Sciatic nerve (tissue), 2 donors: ENCODE measurements around the gene RGN. TPM values are rescaled to one million over a fixed set of nuclear protein-coding genes. Genes with fewer than 3 reads are reported as not detected.
A peak's percentile ranks its signal among the peaks of the same experiment; 100 is the strongest.
"Not testable (repeated sequence)": the region's sequence is repeated elsewhere in the genome, so short reads cannot be mapped to it uniquely, and the experiment has no call there.

Experiments
- ATAC-seq: fragments of 200-7000 bp; cut with Tn5 transposase; one replicate; pipeline ENCODE4 v1.9.1; 2020; ENCODE audit warnings: mild to moderate bottlenecking, moderate library complexity
- DNase-seq: peaks from one replicate; pipeline ENCODE4 v3.0.0-alpha.2; 2020; ENCODE audit warnings: low spot score
- intact Hi-C: fragments of 100-400 bp; cut with DNase I; formaldehyde crosslinking; loops from one replicate; pipeline ENCODE4 v1.14.2; 2022
- total RNA-seq: library from RNA; stranded (reverse); fragmentation: NEBNext Ultra II Directional; extraction: Animal tissue kit (Norgen Biotek cat#: 25700); gene quantifications from one replicate; pipeline ENCODE4 v1.2.1, GENCODE V29; 2021
- donor health status: DM: no; HTN: no; CAD: no.
- donor health status: DM: no; HTN: no; CAD: no.

RGN gene
- 6.0 TPM for total RNA-seq

GRCh38 chrX:47078129-47079043 lies at the start of gene RGN:
Gene RGN (plus strand): TSS chrX:47078443. CDS start chrX:47081145, 2,702 bp downstream.
- ATAC-seq (peak; percentile 39), DNase-seq (no peak)
- intact Hi-C loops, result no loop called here

DNA sequence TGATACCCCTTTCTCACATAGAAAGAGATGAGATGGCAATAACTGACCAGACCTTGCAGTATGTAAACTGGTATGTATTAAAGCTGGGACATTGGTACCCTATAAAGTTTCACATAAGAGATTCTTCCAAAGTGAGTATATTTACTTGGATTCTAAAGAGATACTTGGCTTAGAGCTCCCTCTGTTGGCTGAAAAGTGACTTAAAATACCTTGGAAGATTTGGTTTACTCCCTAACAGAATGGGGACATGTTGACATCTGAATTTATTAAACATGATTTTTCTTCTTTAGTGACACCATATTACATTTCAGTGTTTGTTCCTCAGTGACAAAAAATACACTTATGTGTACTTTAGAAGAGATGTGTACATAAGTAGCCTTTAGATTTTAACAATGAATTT lies 47.9 kb upstream of the RGN start:
- intact Hi-C loops, result loop anchor here (10.0 kb wide), 1 partner anchor 276 kb away; the partner anchor contains the start of gene SLC9A7
- no peak for DNase-seq
- ATAC-seq, result no peak

- intact Hi-C loops, result no loop called here
- ATAC-seq (no peak), DNase-seq (no peak)
Measured at GRCh38 chrX:47047989-47048388, 30.3 kb upstream of the RGN start.

DNA sequence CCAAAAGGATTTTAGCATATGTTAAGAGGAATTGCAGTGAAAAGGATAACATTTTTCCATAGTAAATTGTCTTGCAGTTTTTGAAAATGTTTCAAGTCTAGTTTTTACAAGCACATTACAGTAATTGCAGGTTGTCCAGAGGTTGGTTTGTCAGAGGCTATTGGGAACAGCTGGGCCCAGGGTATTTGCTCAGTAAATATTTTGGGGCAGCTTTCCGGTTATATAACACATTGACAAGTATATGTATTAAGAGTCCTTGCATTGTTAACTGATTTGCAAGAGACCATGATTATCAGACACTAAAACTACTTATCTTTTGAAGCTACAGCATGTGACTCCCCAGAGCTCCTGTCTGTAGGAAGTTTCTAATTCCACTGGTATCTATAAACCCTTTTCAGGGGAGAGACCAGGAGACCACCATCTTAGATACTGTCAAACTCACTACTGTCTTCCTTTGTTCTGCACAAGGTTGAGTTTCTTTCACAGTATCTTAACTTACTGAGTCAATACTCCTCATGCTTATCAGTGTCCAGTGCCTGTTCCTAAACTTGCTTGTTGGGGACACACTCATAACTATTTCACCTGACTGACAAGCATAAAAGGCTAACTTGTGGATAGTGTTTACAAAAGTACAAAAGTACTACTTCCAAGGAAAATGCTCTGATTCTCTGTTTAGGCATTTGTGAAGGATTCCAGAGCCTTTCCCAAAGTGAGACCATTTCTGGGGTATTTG lies 18.9 kb upstream of the RGN start:
- intact Hi-C loops, result no loop called here
- DNase-seq (no peak), ATAC-seq (no peak)

DNA sequence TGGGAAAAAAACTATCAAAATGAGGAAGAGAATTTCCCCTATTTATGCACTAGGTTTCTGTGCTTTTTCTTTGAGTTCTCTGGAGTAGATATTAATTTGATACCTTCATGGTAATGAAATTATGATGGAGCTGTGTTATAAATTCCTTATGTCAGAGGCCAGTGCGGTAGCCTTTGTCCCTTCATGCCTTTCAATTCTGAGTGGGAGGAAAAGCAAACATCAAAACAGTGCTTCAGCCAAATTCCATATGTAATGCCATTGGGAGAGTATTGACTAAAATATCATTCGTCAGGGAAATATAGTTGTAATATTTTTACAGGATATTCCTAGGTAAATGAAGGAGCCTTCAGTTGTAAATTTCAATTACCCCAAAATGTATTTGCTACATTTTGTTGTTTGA lies 17.5 kb upstream of the RGN start:
- ATAC-seq, result no peak
- intact Hi-C loops, result no loop called here
- no peak for DNase-seq

GRCh38 chrX:47061238-47061919 lies 16.9 kb upstream of the RGN start:
- intact Hi-C loops, result no loop called here
- no peak for DNase-seq
- ATAC-seq, result no peak

- no peak for ATAC-seq
- DNase-seq, result no peak
- intact Hi-C loops, result no loop called here
Measured at GRCh38 chrX:47063179-47063578, 15.1 kb upstream of the RGN start.

GRCh38 chrX:47068214-47068613 lies 10.0 kb upstream of the RGN start:
- intact Hi-C loops, result no loop called here
- no peak for DNase-seq
- ATAC-seq, result no peak

GRCh38 chrX:47068720-47069119 lies 9.5 kb upstream of the RGN start:
- DNase-seq (no peak), ATAC-seq (no peak)
- intact Hi-C loops, result no loop called here

DNA sequence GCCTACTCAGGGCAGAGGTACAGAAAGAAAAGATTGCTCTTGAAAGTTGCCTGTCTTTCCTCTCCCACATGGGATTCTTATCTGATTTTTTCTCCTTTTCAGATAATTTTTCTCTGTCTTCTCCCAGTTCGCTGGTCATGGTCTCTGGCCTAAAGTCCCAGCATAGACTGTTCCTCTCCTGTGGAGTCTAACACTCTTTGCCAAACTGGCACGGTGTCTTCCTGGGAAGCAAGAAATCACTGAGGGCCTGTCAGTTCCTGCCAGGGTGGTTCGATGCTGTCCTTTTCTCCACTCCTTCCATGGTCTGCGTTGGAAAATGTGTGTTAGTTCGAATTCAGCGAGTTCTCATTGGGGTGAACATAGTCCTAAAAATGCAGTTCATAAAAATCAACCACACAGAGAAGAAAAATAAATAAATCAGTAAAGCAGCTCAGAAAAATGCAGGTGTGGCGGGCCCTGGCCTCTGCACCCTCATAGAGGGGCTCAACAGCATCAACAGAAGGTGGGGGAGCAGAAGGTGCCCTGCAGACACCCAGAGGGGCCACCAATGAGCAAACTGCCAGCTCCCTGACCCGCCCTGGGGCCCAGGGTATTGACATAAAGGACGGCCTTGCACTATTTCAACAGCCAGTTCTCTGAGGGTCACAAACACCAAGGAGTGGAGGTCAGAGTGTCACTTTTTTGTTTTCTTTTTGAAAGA lies 2.1 kb downstream of the RGN start:
- intact Hi-C loops, result no loop called here
- no peak for DNase-seq
- ATAC-seq, result peak; percentile 62

DNA sequence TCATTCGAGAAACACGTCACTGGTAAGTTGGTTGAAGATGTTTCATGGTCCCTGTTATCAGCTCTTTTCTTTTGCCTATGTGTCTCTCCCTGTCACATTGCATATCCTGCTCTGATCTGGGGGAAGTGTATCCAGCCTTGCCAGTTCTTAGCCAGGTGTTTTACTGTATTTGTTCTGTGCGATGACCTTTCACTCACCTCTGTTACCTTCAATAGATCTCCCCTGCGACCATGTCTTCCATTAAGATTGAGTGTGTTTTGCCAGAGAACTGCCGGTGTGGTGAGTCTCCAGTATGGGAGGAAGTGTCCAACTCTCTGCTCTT lies 2.6 kb downstream of the RGN start:
- intact Hi-C loops, result no loop called here
- no peak for DNase-seq
- ATAC-seq, result no peak

DNA sequence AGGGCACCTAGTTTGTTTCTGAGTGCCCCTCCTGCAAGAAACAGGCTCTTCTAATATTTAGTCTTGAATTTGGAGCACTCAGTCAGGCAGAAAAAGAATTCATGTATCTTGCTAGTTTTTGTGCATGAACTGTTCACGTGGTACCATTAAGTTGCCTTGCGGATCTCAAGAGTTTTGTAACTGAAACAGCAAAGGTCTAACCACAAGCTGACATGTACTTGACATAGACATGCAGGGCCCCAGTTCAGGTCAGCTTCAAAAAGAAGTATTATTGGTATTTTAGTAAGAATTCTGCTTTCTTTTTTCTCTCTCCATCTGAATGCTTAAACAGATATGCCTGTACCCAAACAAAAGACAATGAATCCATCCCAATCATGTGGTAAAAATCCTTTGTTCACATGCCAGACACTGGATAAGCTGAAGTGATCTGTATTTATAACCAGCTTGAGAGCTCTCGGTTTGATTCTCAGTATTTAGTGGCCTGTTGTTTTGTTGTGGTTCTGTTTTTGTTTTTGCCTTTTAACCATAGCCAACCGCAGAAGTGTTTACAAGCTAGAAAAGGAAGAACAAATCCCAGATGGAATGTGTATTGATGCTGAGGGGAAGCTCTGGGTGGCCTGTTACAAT lies 13.0 kb downstream of the RGN start:
- intact Hi-C loops, result no loop called here
- ATAC-seq, result peak; percentile 88
- no peak for DNase-seq

- DNase-seq (no peak), ATAC-seq (no peak)
- intact Hi-C loops, result no loop called here
Measured at GRCh38 chrX:47093248-47093647, 15.0 kb downstream of the RGN start.

DNA sequence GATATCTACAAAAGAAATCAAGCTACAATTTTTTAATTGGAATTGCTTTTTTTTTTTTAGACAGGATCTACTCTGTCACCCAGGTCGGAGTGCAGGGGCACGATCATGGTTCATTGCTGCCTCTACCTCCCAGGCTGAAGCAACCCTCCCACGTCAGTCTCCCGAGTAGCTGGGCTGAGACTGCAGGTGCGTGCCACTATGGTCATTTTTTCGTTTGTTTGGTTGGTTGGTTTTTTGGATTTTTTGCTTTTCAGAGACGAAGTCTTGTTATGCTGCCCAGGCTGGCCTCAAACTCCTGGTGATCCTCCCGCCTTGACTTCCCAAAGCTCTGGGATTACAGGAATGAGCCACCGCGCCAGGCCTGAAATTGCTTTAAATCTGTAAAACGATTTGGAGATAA lies 15.6 kb downstream of the RGN start:
- DNase-seq, result no peak
- ATAC-seq, result no peak
- intact Hi-C loops, result no loop called here

DNA sequence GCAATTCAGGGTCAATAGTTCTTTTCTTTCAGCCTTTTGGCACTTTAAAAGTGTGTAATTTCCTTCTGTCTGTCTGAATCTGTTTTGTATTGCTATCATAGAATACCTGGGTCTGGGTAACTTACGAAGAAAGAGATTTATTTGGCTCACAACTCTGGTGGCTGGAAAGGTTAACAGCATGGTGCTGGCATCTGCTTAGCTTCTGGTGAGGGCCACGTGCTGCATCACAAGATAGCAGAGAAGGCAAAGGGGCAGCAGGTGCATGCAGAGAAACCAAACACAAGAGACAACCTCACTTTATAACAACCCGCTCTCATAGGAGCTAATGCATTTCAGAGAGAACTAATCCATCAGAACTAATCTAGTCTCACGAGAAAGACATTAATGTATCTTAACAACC lies 18.8 kb downstream of the RGN start:
- DNase-seq (no peak), ATAC-seq (no peak)
- intact Hi-C loops, result no loop called here

GRCh38 chrX:47098338-47099094 lies 20.3 kb downstream of the RGN start:
- DNase-seq, result no peak
- intact Hi-C loops, result no loop called here

DNA sequence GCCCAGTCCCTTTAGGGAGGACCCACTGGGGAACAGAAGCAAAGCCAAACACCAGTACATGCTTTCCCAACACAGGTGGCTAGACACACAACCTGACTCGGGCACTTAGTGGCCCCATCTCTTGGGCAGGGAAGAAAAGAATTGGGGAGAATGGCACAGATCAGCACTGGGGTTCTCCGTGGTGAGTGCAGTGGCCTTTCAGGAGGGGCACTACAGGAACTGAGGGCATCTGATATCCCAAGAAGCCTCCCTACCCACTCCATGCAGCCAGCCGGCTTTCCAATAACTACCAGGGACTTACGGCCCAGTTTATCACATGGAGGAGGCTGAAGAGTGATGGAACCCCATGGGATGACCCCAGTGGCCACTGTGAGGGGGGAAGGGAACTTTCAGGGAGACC lies 23.0 kb downstream of the RGN start:
- ATAC-seq, result no peak
- no peak for DNase-seq
- intact Hi-C loops, result no loop called here

More at GRCh38 chrX:47098338-47099094, 20.3 kb downstream of the RGN start:
- ATAC-seq, result no peak

- ATAC-seq, intact Hi-C loops: not testable (repeated sequence)
- peak; percentile 10 for DNase-seq
Measured at GRCh38 chrX:47110936-47111615, 32.8 kb downstream of the RGN start.
